Measurements from ENCODE around the gene IGFBP5. TPM values are rescaled to one million over a fixed set of nuclear protein-coding genes. Genes with fewer than 3 reads are reported as not detected.

The IGFBP5 gene
- total RNA-seq, 2 experiments from 2014 or later, result 0.08 to 0.14 TPM

GRCh38 chr2:216661639-216662375, 33.5 kb downstream of the IGFBP5 start:
- Mint-ChIP-seq H3K4me3 (no peak overlapping the region), H3K9me3 (no peaks in the 10 kb centered on the region), H3K36me3 (peaks cover 2% of the 10 kb centered on the region), H3K27me3 (no peaks in the 10 kb centered on the region), H3K4me1 (peaks cover 1% of the 10 kb centered on the region), H3K27ac (no peak overlapping the region)
- DNase-seq (no peak), ATAC-seq (ENCODE audit: low read depth) (no peak)
- POLR2A ChIA-PET, result no interaction called here

- H3K27me3 Mint-ChIP-seq, result no peaks in the 10 kb centered on the region
- no peak for DNase-seq
- H3K27ac Mint-ChIP-seq, result no peak overlapping the region
Measured at GRCh38 chr2:216661051-216661450, 34.3 kb downstream of the IGFBP5 start.

GRCh38 chr2:216660496-216660895, 34.9 kb downstream of the IGFBP5 start:
- POLR2A ChIA-PET, result no interaction called here
- peaks cover 2% of the 10 kb centered on the region for H3K36me3 Mint-ChIP-seq

More at GRCh38 chr2:216661051-216661450, 34.3 kb downstream of the IGFBP5 start:
- H3K9me3 Mint-ChIP-seq, result no peaks in the 10 kb centered on the region
- no peak overlapping the region for H3K4me3 Mint-ChIP-seq
- no peaks in the 10 kb centered on the region for H3K4me1 Mint-ChIP-seq
- ATAC-seq (ENCODE audit: low read depth), result no peak
- POLR2A ChIA-PET, result interaction anchor here (0.6 kb wide), 1 partner anchor 228 kb away, joined by 3 read pairs; no protein-coding TSS in a partner anchor
- H3K36me3 Mint-ChIP-seq, result peaks cover 2% of the 10 kb centered on the region

GRCh38 chr2:216659276-216659675, 36.1 kb downstream of the IGFBP5 start:
- no peak overlapping the region for H3K27ac Mint-ChIP-seq
- peaks cover 4% of the 10 kb centered on the region for H3K36me3 Mint-ChIP-seq
- H3K9me3 Mint-ChIP-seq, result no peaks in the 10 kb centered on the region
- POLR2A ChIA-PET, result no interaction called here
- H3K4me3 Mint-ChIP-seq, result no peak overlapping the region
- H3K27me3 Mint-ChIP-seq, result no peaks in the 10 kb centered on the region
- peaks cover 6% of the 10 kb centered on the region for H3K4me1 Mint-ChIP-seq
- ATAC-seq (ENCODE audit: low read depth) (no peak), DNase-seq (no peak)

More at GRCh38 chr2:216660496-216660895, 34.9 kb downstream of the IGFBP5 start:
- Mint-ChIP-seq H3K27ac (no peak overlapping the region), H3K4me3 (no peak overlapping the region), H3K4me1 (no peaks in the 10 kb centered on the region), H3K9me3 (no peaks in the 10 kb centered on the region), H3K27me3 (no peaks in the 10 kb centered on the region)
- no peak for DNase-seq
- ATAC-seq (ENCODE audit: low read depth), result no peak

GRCh38 chr2:216658757-216659156, 36.6 kb downstream of the IGFBP5 start:
- POLR2A ChIA-PET, result no interaction called here
- Mint-ChIP-seq H3K4me3 (no peak overlapping the region), H3K9me3 (no peaks in the 10 kb centered on the region), H3K36me3 (peaks cover 4% of the 10 kb centered on the region), H3K27ac (no peak overlapping the region), H3K4me1 (peaks cover 9% of the 10 kb centered on the region), H3K27me3 (no peaks in the 10 kb centered on the region)
- DNase-seq (no peak), ATAC-seq (ENCODE audit: low read depth) (no peak)

- no peak overlapping the region for H3K4me3 Mint-ChIP-seq
- no peaks in the 10 kb centered on the region for H3K27me3 Mint-ChIP-seq
- peaks cover 8% of the 10 kb centered on the region for H3K36me3 Mint-ChIP-seq
- POLR2A ChIA-PET, result no interaction called here
- no peaks in the 10 kb centered on the region for H3K9me3 Mint-ChIP-seq
- DNase-seq (no peak), ATAC-seq (ENCODE audit: low read depth) (no peak)
- peaks cover 11% of the 10 kb centered on the region for H3K4me1 Mint-ChIP-seq
- no peak overlapping the region for H3K27ac Mint-ChIP-seq
Measured at GRCh38 chr2:216657980-216658379, 37.4 kb downstream of the IGFBP5 start.

- Mint-ChIP-seq H3K9me3 (no peaks in the 10 kb centered on the region), H3K4me3 (no peak overlapping the region), H3K4me1 (peaks cover 13% of the 10 kb centered on the region), H3K27ac (no peak overlapping the region), H3K27me3 (peaks cover 5% of the 10 kb centered on the region), H3K36me3 (peaks cover 13% of the 10 kb centered on the region)
- DNase-seq (no peak), ATAC-seq (ENCODE audit: low read depth) (no peak)
- POLR2A ChIA-PET, result no interaction called here
Measured at GRCh38 chr2:216657086-216657855, 38.1 kb downstream of the IGFBP5 start.

- DNase-seq (no peak), ATAC-seq (ENCODE audit: low read depth) (no peak)
- peaks cover 7% of the 10 kb centered on the region for H3K27me3 Mint-ChIP-seq
- H3K27ac Mint-ChIP-seq, result no peak overlapping the region
- H3K9me3 Mint-ChIP-seq, result no peaks in the 10 kb centered on the region
- H3K36me3 Mint-ChIP-seq, result peaks cover 13% of the 10 kb centered on the region
- POLR2A ChIA-PET, result no interaction called here
- H3K4me1 Mint-ChIP-seq, result peaks cover 13% of the 10 kb centered on the region
- H3K4me3 Mint-ChIP-seq, result no peak overlapping the region
Measured at GRCh38 chr2:216654528-216655052, 40.8 kb downstream of the IGFBP5 start.

- Mint-ChIP-seq H3K36me3 (peaks cover 13% of the 10 kb centered on the region), H3K9me3 (no peaks in the 10 kb centered on the region), H3K4me3 (no peak overlapping the region), H3K27me3 (peaks cover 7% of the 10 kb centered on the region), H3K27ac (no peak overlapping the region), H3K4me1 (peaks cover 13% of the 10 kb centered on the region)
- ATAC-seq (ENCODE audit: low read depth) (peak; percentile 33), DNase-seq (no peak)
- POLR2A ChIA-PET, result no interaction called here
Measured at GRCh38 chr2:216653931-216654365, 41.4 kb downstream of the IGFBP5 start.

GRCh38 chr2:216653093-216653799, 42.1 kb downstream of the IGFBP5 start:
- Mint-ChIP-seq H3K9me3 (no peaks in the 10 kb centered on the region), H3K27me3 (peaks cover 7% of the 10 kb centered on the region), H3K4me1 (peaks cover 14% of the 10 kb centered on the region), H3K27ac (no peak overlapping the region), H3K4me3 (no peak overlapping the region), H3K36me3 (peaks cover 14% of the 10 kb centered on the region)
- DNase-seq, result no peak
- POLR2A ChIA-PET, result no interaction called here
- ATAC-seq (ENCODE audit: low read depth), result no peak

- no peak for DNase-seq
- H3K9me3 Mint-ChIP-seq, result no peaks in the 10 kb centered on the region
Measured at GRCh38 chr2:216652566-216652965, 42.8 kb downstream of the IGFBP5 start.

GRCh38 chr2:216651351-216651881, 43.9 kb downstream of the IGFBP5 start:
- no peak for ATAC-seq (ENCODE audit: low read depth)
- H3K4me3 Mint-ChIP-seq, result no peak overlapping the region
- peaks cover 15% of the 10 kb centered on the region for H3K4me1 Mint-ChIP-seq
- no peaks in the 10 kb centered on the region for H3K9me3 Mint-ChIP-seq
- H3K36me3 Mint-ChIP-seq, result peaks cover 18% of the 10 kb centered on the region
- peaks cover 9% of the 10 kb centered on the region for H3K27me3 Mint-ChIP-seq
- POLR2A ChIA-PET, result no interaction called here
- DNase-seq, result no peak
- no peak overlapping the region for H3K27ac Mint-ChIP-seq

More at GRCh38 chr2:216652566-216652965, 42.8 kb downstream of the IGFBP5 start:
- no peak for ATAC-seq (ENCODE audit: low read depth)
- H3K27ac Mint-ChIP-seq, result no peak overlapping the region
- peaks cover 15% of the 10 kb centered on the region for H3K4me1 Mint-ChIP-seq
- peaks cover 18% of the 10 kb centered on the region for H3K36me3 Mint-ChIP-seq
- POLR2A ChIA-PET, result no interaction called here
- no peak overlapping the region for H3K4me3 Mint-ChIP-seq
- H3K27me3 Mint-ChIP-seq, result peaks cover 7% of the 10 kb centered on the region

- ATAC-seq (ENCODE audit: low read depth) (no peak), DNase-seq (no peak)
- peaks cover 18% of the 10 kb centered on the region for H3K4me1 Mint-ChIP-seq
- H3K27me3 Mint-ChIP-seq, result peaks cover 9% of the 10 kb centered on the region
- H3K9me3 Mint-ChIP-seq, result no peaks in the 10 kb centered on the region
- H3K4me3 Mint-ChIP-seq, result no peak overlapping the region
- peaks cover 24% of the 10 kb centered on the region for H3K36me3 Mint-ChIP-seq
- H3K27ac Mint-ChIP-seq, result no peak overlapping the region
- POLR2A ChIA-PET, result no interaction called here
Measured at GRCh38 chr2:216650626-216651257, 44.6 kb downstream of the IGFBP5 start.
